NK-92 (cell line): ENCODE results near the gene CXCL5.

ENCODE experiments used
- DNase-seq: peaks from one replicate; lab custom pipeline; 2025; ENCODE audit not compliant: unreplicated experiment; lab: John Stamatoyannopoulos, UW

The CXCL5 gene

DNA sequence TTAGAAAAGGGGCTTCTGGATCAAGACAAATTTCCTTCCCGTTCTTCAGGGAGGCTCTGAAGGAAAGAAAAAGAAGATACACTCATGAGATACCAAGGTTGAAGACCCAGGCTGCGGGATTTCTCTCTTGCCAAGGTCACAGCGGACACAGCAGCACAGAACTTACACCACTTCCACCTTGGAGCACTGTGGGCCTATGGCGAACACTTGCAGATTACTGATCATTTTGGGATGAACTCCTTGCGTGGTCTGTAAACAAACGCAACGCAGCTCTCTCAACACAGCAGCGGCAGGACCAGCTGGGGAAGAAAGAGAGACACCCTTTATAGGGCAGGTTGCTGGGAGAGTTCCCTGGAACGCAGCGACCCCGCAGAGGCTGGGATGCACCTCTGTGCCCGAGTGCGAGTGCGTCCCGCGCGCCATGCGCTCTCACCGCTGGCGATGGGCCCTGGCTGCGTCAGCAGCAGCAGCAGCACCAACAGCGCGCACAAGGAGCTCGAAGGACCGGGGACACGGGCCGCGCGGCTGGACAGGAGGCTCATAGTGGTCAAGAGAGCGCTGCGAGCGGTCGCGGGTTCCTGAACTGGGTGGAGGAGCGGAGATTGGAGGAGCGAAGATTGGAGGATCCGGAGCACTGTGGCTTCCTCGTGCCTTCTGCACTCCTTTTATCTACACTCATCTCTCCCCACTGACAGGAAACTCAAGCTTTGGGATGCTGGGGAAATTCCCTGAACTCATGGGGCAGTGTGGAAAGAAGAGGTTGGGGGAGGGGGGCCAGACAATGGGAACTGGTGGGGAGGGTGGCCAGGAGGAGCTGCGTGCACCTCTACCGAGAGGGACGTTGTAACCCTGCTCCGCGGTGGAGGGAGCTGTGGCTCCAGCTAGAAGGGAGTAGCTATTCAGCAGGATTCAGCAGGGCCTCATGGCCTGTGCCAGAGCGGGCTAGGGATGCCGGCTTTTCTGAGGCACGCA, at the start of gene CXCL5:
TSS of gene CXCL5 (minus strand) at position 638 of the 972 bp plus-strand sequence. CDS start at position 542, 96 bp downstream.
- DNase-seq: no peak

DNA sequence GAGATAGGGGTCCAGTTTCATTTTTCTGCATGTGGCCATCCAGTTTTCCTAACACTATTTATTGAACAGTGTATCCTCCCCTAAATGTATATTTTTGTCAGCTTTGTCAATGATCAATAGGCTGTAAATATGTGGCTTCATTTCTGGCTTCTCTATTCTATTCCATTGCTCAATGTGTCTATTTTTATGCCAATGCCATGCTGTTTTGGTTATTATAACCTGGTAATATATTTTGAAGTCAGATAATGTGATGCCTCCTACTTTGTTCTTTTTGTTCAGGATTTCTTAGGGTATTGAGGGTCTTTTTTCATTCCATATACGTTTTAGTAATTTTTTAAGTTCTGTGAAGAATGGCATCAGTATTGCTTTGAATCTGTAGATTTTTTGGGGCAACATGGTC, 48.7 kb upstream of the CXCL5 start:
- DNase-seq: no peak

DNA sequence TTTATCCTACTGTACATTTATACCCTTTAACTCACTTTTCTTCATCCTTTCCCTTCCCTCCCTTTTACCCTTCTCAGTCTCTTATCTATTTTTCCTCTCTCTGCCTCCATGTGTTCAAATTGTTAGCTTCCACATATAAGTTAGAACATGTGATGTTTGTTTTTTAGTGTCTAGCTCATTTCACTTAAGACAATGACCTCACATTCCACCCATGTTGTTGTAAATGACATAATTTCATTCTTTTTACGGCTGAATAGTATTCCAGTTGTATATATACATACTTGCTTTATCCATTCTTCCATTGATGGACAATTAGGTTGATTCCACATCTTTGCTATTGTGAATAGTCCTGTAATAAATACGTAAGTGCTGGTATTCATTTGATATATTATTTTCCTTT, 47.3 kb upstream of the CXCL5 start:
- no peak for DNase-seq

DNA sequence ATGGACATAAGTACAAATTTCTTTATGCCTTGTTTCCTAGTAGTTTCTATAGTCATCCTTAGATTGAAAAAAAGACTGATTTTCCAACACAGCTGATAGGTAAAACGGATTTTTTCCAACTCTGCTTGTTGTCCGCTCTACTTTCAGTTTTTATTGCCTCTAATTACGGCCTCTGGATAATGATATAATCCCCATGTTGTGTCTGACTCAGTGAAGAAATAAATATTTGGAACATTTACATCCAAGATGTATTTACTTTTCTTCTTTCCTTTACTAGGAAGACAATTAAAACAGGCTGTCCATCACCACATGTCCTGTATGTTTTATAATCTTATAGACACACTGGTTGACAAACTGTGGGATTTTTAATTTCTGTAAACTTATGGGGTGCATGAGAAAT, 46.8 kb upstream of the CXCL5 start:
- no peak for DNase-seq

DNA sequence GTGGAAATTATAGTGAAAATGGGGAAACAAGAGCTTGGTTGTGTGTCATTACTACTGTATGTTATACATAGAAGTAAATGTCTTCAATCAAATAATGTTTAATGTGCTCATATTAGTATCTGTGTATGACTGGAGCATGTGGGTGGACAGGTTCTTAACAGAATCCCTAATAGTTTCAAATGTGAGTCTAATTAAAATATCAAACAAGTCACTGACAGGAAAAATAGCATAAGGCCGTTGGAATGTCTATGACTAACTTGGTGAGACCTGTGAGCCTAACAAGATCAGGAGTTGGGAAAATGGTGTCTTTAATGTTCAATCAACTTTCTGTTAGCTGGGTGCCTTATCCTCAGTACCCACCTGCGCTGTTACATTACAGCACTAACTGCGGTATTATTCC, 46.2 kb upstream of the CXCL5 start:
- no peak for DNase-seq

DNA sequence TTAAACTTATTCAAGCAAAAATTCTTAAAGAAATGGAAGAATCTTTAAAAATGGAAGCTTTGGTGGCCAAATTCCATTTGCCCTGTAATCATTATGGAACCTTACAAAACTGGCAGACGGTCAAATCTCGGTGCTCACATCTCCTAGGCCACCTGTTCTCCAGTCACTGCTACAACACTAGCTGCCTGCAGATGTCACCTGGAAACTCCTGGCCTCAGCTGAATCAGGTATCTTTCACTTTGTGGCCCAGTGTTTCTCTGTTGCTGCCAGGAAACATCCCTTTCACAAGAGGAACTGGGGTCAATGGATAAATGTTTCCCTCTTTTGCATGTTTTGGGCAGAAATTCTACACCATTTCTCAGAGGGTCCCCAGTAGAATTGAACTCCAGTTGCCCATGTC, 44.2 kb upstream of the CXCL5 start:
- DNase-seq: no peak

DNA sequence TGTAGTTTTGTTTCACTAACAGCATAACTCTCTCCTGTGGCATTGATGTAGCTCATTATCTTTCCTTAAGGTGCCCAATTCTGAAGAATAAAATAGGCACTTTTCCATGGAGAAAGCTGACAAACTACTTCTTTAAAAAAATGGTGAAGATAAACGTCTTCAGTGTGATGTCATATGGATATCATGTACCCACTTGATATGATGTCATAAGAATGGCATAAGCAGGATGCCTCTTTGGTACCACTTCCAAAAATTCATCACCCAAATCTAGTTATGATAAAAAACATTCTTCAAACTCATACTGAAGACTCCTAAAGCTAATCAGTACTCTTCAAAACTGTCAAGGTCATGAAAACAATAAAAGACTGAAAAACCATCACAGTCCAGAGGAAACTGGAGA, 42.9 kb upstream of the CXCL5 start:
- no peak for DNase-seq

DNA sequence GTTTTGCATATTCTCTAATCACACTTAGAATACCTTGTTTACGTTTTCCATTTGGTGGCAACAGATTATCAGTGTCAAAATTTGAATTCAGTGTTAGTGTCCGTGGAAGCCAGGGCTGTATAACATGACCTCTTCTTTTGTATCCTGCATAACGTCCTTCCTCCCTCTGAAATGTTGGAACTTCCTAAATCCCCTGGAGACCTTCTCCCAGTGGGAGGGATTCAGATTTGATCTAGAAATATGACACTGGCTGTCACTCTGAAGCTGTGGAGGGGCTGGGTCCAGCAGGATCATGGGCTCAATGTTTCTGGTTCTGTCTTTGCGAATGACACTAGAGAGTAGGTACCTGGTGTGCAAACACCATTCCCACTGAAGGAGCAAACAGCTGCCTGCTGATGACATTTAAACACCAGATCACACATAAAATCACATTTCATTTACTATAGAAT, 40.9 kb upstream of the CXCL5 start:
- DNase-seq: no peak

DNA sequence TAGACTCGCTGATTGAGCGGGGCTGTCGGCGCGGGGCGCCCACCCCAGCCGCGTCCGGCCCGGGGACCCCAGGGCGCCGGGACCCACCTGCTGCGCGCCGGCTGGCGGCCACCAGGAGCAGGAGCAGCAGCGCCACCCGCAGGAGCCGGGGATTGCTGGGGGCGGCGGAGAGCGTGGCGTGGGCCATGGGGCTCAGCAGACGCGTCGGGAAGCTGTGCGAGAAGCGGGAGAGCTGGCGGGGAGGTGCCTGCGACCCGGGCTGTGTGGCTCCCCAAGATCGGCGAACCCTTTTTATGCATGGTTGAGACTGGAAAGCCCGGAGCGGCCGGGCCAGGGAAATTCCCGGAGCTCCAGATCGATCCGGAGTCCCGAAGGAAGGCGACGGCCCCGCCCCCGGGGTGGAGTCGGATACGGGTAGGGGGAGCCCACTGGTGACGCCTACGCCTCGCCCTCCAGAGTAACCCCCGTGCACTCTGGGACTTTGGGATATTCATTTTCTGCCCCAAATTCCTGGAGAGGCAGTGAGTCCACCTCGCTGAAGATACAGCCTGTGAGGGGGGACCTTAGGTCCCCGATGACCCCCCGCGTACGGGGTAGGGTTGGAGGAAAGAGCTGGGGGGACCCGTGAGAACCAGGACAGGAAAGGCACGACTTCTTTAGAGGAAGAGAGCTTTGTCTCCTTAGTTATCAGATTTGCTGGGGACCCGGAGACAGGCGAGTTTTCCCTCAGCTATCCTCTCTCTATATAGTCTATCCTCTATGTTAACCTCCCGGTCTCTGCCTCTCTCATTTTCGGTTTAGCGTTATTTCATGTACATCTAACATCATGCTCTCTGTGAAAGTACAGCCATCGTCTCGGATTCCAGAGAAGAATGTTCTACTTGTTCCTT, 40.2 kb upstream of the CXCL5 start, which contains the start of gene CXCL3:
TSS of gene CXCL3 (minus strand) at position 265 of the 890 bp plus-strand sequence. CDS start at position 187, 78 bp downstream.
- DNase-seq: no peak

DNA sequence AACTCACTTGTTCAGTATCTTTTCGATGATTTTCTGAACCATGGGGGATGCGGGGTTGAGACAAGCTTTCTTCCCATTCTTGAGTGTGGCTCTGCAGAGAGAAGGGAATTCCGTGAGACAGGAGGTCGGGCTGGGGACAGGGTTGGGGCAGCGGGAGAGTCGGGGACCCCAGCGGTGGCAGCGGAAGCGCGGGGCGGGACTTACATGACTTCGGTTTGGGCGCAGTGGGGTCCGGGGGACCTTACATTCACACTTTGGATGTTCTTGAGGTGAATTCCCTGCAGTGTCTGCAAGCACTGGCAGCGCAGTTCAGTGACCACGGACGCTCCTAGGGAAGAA, 39.6 kb upstream of the CXCL5 start:
- DNase-seq: no peak

DNA sequence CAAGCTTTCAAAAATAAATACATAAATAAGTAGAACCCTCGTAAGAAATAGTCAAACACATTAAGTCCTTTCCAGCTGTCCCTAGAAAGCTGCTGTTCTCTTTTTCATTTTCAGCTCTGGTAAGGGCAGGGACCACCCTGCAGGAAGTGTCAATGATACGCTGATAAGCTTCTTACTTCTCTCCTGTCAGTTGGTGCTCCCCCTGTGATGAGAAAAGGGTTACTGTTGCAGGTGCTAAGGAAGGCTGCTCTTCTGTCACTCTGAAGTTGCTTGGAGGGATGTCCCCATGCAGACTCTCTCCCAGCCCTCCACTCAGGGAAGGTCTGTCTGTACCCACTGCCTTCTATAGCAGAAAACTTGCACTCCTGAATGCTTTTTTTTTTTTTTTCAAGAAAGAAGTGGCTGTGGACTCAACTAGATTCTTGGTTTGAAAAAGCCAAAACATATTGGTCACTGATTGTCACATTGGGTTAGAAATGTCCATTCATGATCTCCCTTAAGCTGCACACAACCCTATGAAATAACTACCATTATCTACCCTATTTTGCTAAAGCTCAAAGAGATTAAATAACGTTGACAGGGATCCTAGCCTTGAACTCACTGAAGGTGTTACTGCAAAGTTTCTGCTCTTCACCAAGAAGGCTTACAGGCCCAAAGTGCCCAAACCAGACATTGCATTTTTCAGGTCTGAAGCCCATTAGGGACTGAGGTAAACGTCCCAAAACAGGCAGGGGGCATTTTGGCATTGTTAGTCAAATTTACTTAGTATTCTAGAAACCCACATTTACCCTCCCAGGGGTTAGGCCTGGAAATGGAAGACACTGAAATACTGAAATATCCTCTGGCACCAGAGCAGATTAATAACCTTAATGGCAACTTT, 38.8 kb upstream of the CXCL5 start:
- no peak for DNase-seq

DNA sequence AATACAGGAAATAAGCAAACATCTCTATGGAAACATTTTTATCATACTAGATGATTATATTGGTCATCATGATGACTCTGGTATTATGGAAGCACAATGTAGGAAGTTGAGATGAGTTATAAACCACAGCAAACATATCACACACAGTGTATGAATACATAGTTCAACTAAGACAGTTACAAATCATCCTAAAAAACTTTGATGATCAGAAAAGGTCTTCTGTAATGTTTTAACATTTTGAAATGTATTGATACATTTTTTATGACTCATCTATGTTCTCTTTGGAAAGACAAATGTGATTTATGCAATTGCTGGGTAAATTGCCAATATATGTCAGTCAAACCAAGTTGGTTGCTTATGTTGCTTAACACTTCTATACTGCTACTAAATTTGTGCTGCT, 35.3 kb upstream of the CXCL5 start:
- no peak for DNase-seq

DNA sequence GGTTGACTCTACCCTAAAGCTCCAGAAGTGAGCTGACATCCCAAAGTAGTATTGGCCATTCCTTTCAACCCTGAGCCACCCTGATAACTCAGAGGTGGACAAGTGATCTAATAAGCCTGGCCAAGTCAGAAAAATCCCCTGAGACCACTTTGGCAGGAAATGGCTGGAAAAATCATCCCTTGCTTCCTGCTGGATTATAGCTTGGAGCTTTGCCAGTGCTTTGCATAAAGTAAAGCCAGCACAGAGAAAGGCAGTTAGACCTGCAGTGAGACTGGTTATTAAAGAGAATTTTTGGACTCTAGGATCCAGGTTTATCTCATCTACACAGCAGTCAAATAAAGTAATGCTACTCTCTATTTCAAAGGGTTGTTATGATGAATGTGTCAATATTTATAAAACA, 33.6 kb upstream of the CXCL5 start:
- DNase-seq: no peak

DNA sequence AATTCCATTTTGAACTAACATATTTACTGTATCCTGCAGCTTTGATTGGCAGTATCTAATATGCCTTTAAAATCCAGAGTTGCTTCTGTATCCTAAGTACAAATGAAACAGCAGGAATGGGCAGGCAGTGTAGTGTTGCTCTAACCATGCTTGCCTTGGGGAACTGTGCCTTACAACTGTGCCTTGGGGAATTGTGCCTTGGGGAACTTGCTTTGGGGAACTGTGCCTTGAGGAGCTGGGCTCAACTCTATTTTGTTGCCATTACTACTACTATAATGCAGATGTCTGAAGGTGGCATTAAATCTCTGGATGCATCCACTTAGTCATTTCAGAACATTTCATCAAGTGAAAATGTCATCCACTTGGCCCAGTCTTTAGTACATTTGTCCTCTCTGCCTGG, 33.1 kb upstream of the CXCL5 start:
- no peak for DNase-seq

DNA sequence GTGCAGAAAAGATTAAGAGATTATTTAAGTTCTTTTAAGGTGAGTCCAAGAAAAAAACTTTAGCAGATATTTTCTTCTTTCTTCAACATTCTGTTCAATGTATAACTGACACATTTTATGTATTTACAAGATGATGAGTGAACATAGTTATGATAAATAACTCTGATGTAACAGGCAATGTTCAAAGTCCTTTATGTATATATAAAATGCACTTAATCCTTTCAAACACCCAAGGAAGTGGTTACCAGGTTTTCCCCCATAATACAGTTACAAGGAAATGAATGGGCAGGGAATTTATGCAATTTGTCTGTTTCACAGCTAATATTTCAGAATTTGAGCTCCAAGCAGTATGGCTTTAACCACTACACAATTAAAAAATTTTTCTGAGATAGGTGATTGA, 31.8 kb upstream of the CXCL5 start:
- DNase-seq: no peak

DNA sequence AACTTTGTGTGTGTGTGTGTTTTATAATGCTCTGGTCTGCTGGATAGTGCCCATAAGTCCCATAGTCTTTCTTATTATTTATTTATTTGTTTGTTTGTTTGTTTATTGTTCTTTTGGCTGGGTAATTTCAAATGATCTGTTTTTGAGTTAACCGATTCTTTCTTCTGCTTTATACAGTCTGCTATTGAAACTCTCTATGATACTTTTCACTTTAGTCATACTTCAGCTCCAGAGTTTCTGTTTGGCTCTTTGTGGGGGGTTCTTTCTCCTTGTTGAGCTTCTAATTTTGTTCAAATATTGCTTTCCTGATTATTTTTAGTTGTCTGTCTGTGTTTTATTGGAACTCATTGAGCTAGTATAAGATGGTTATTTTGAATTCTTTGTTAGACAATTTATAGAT, 30.0 kb upstream of the CXCL5 start:
- no peak for DNase-seq

DNA sequence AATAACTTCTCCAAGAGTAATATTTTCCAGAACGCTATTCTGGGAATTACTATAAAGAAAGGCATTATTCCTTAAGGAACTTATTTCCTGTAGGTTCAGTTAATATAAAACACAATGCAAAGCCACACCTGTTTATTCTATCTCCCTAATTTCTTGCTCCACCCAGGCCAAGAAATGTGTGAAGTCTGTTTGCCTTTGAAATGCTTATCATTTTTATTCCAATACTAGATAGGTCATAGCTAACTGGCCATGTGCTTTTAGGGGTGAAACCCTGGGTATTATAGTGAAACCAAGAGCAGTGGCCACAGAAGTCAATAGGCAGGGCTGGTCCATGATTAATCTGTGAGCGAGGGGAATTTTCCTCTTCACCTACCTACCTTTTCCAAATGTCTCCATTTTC, 25.2 kb upstream of the CXCL5 start:
- no peak for DNase-seq

DNA sequence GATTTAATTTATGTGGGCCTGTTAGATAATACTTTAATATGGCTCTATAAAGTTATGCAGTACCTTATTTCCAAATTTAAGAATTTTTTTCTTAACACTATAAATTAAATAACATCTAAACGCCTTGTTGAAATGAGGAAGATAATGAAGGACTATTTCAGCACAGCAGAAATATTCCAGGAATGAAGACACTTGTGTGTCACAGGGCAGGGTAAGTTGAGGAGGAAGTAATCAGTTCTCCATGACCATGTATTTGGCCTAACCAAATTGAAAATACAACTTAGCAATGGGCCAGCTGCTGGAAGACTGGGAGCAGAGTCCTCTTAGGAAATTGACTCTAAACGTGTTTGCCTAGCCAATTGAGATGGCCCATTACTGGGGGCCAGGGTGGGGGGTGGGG, 23.1 kb upstream of the CXCL5 start:
- no peak for DNase-seq

DNA sequence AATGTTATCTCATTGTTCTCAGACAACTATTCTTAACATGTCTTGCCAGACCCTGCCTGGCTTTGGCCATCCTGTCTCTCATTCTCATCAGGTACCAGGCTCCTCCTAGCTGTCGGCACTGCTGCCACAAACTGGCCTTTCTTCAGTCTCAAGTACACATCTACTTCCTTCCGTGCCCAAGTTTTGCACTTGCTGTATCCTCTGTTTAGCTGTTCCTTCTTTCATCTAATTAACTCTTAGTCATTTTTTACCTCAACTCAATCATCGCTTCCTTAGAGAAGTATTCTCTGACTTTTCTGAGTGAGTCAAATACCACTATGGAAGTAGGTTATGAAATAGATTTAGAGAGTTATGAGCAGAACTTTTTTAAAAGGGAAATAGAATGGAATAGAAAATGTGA, 20.3 kb upstream of the CXCL5 start:
- DNase-seq: no peak

DNA sequence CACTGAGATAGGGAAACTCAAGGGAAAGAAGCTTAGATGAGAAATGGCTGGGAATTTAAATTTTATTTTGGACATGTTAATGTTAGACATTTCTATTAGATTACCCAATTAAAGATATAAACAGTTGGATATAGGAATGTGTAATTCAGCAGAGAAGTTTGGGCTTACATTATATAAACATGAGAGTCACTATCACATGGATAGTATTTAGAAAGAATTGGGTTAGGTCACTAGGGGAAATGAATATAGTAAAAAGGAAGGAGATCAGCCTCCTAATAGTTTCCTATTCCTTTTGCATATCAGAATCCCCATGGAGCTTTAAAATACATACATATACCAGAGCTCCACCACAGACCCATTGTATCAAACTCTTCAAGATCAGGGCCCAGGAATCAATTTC, 19.6 kb upstream of the CXCL5 start:
- DNase-seq: no peak

DNA sequence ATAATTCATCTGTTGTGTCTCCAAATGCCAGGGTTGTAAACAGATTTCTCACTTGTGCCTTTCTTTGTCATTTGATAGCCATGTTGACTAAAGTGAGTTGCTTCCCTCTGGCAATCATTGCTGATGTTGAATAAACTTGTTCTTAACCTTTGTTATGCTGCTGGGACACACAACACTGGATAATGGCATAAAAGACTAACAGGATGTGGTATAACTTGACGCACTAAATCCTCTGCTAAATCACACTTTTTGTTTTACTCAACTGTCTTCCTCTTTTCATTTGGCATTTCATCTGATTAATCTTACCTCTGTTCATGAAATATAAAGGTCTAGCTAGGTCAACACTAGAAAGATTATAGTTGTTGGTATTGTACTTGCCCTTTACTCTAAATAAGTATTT, 17.6 kb upstream of the CXCL5 start:
- no peak for DNase-seq
